OCI-LY1 (cell line): Measurements from ENCODE around the gene WDFY2.

ENCODE experiments used
- H2AFZ ChIP-seq: fragments of 200-600 bp; sonication (generic), shearing (Covaris generic); 2 replicates; pipeline ENCODE4 v1.6.0; 2014; ENCODE audit warnings: antibody characterized with exemption, mild to moderate bottlenecking, low read length
- H3F3A ChIP-seq: fragments of 200-600 bp; sonication (generic), shearing (Covaris generic); 2 replicates; pipeline ENCODE4 v1.6.0; 2014; ENCODE audit warnings: mild to moderate bottlenecking, antibody characterized with exemption, low read length, moderate library complexity; ENCODE audit not compliant: insufficient read depth
- H3K27ac ChIP-seq: fragments of 200-600 bp; sonication (generic); 2 replicates; pipeline ENCODE4 v1.5.1; 2014; ENCODE audit warnings: low read length, mixed run types, mild to moderate bottlenecking, low read depth; ENCODE audit not compliant: poor library complexity, severe bottlenecking
- H3K27me3 ChIP-seq: fragments of 200-600 bp; sonication (generic); 2 replicates; pipeline ENCODE4 v1.6.0; 2014; ENCODE audit warnings: antibody characterized with exemption, mild to moderate bottlenecking, low read length, moderate library complexity; ENCODE audit not compliant: insufficient read depth
- H3K36me3 ChIP-seq: fragments of 200-600 bp; sonication (generic); 2 replicates; pipeline ENCODE4 v1.6.1; 2014; ENCODE audit warnings: mild to moderate bottlenecking, antibody characterized with exemption, low read length, moderate library complexity, mixed read lengths; ENCODE audit not compliant: insufficient read depth
- H3K4me1 ChIP-seq: fragments of 200-600 bp; sonication (generic); 2 replicates; pipeline ENCODE4 v1.5.1; 2014; ENCODE audit warnings: mild to moderate bottlenecking, low read length, moderate library complexity; ENCODE audit not compliant: insufficient read depth, severe bottlenecking
- H3K4me2 ChIP-seq: fragments of 200-600 bp; sonication (generic), shearing (Covaris generic); 2 replicates; pipeline ENCODE4 v1.6.1; 2014; ENCODE audit warnings: low read length
- H3K4me3 ChIP-seq: fragments of 200-600 bp; sonication (generic); 2 replicates; pipeline ENCODE4 v1.5.1; 2014; ENCODE audit warnings: low read length, low read depth, mild to moderate bottlenecking, mixed read lengths; ENCODE audit not compliant: poor library complexity, severe bottlenecking
- H3K79me2 ChIP-seq: fragments of 200-600 bp; shearing (Covaris generic); 2 replicates; pipeline ENCODE4 v1.6.1; 2016; ENCODE audit warnings: mixed run types, low read length, mixed read lengths; ENCODE audit not compliant: insufficient read depth
- H3K9ac ChIP-seq: fragments of 200-600 bp; sonication (generic), shearing (Covaris generic); 2 replicates; pipeline ENCODE4 v1.6.1; 2014; ENCODE audit warnings: mild to moderate bottlenecking, low read length, mixed read lengths
- H3K9me2 ChIP-seq: fragments of 200-600 bp; sonication (generic), shearing (Covaris generic); 2 replicates; pipeline ENCODE4 v1.6.1; 2014; ENCODE audit warnings: low read depth, mild to moderate bottlenecking, low read length, mixed read lengths
- H3K9me3 ChIP-seq: fragments of 200-600 bp; shearing (Covaris generic); 2 replicates; pipeline ENCODE4 v1.6.1; 2014; ENCODE audit warnings: low read length, mixed read lengths
- H4K20me1 ChIP-seq: fragments of 200-600 bp; sonication (generic), shearing (Covaris generic); 2 replicates; pipeline ENCODE4 v1.6.0; 2016; ENCODE audit warnings: mild to moderate bottlenecking, low read length; ENCODE audit not compliant: insufficient read depth
- CTCF ChIP-seq: fragments of 200-600 bp; sonication (generic), shearing (Covaris generic); IDR thresholded peaks from 2 replicates; pipeline ENCODE4 v1.5.1; 2017; ENCODE audit warnings: mild to moderate bottlenecking, antibody characterized with exemption, low read length, moderate library complexity, mixed read lengths
- EZH2 ChIP-seq: fragments of 200-600 bp; sonication (generic), shearing (Covaris generic); IDR thresholded peaks from 2 replicates; pipeline ENCODE4 v1.8.0; 2017; ENCODE audit warnings: borderline replicate concordance, mixed run types, mild to moderate bottlenecking, antibody characterized with exemption, low read length, moderate library complexity, mixed read lengths

Gene WDFY2

DNA sequence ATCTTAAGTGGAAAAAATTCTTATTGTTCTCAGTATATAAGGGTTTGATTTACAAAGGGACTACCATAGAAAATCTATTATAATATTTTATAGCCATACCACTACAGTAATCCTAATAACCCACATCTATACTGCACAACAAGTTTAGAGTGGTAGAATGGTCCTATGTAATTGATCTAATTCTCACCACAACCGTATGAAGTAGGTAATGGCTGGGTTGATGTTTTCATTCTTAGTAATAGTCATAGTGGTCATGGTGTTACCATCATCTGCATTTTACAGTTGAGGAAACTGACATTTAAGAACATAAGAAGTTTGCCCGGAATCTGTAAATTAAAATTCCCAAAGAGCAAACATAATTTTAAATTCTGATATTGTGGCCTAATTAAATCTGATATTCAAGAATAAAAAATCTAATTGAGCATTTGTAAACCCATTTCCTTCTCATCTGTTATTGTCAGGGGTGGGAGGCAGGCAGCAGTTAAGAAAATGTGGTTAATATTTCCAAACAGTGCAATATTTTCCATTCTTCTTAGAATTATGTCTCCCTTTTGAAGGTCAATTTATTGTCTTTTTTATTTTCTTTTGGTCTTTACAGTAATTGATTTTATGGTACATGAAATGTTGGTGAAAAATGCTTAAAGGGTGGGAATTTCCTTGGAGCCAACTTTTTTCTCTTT is 154.1 kb downstream of the WDFY2 start:
- TF ChIP-seq CTCF = no peak
- TF ChIP-seq EZH2 = no peak
- no peaks in the 10 kb centered on the region for H3K27me3 ChIP-seq
- H3K79me2 ChIP-seq = no peaks in the 10 kb centered on the region
- H3K27ac ChIP-seq = no peak overlapping the region
- no peak overlapping the region for H3K4me2 ChIP-seq
- no peaks in the 10 kb centered on the region for H3K9me3 ChIP-seq
- no peaks in the 10 kb centered on the region for H3F3A ChIP-seq
- H3K4me3 ChIP-seq = no peak overlapping the region
- H3K36me3 ChIP-seq = no peaks in the 10 kb centered on the region
- no peak overlapping the region for H2AFZ ChIP-seq
- no peak overlapping the region for H3K9ac ChIP-seq
- no peaks in the 10 kb centered on the region for H3K9me2 ChIP-seq
- no peaks in the 10 kb centered on the region for H4K20me1 ChIP-seq
- no peaks in the 10 kb centered on the region for H3K4me1 ChIP-seq

DNA sequence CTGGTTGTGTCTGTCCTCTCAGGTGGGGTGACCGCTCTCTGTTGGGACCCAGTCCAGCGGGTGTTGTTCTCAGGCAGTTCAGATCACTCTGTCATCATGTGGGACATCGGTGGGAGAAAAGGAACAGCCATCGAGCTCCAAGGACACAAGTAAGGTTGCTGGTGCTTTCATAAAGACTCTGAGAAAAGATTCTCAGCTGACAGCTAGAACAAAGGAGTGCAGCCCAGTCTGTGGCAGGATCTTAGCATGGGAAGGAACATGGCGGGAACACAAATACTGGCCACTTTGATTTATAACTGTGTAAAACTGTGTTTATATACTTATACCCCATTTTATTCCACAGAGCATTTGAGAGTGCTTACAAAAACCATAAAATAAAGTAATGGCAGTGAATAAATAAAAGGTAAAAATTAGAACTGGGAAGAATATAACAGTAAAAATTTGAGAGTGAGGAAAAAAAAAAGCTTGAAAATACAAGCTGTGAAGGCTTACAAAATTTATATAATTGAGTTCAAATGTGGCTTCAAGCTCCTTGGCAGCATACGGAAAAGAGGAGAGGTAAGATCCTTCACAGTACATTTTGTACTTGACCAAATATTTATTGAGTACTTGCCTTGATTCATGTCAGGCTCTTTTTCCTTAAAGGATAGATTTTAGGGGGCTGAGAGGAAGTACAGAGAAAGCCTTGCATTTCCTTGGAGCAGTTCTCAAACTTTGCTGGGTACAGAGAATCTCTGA is 154.9 kb downstream of the WDFY2 start:
- H3K9ac ChIP-seq = no peak overlapping the region
- H3K36me3 ChIP-seq = no peaks in the 10 kb centered on the region
- no peaks in the 10 kb centered on the region for H4K20me1 ChIP-seq
- H3K9me3 ChIP-seq = no peaks in the 10 kb centered on the region
- no peak overlapping the region for H3K4me3 ChIP-seq
- no peaks in the 10 kb centered on the region for H3K27me3 ChIP-seq
- no peaks in the 10 kb centered on the region for H3F3A ChIP-seq
- TF ChIP-seq CTCF (no peak), EZH2 (no peak)
- H3K27ac ChIP-seq = no peak overlapping the region
- H3K4me2 ChIP-seq = no peak overlapping the region
- no peak overlapping the region for H2AFZ ChIP-seq
- no peaks in the 10 kb centered on the region for H3K79me2 ChIP-seq
- H3K4me1 ChIP-seq = no peaks in the 10 kb centered on the region
- H3K9me2 ChIP-seq = no peaks in the 10 kb centered on the region

- Histone ChIP-seq H2AFZ (no peak overlapping the region), H3K36me3 (no peaks in the 10 kb centered on the region), H3K4me3 (no peak overlapping the region), H3K9me2 (no peaks in the 10 kb centered on the region), H3K4me1 (no peaks in the 10 kb centered on the region), H4K20me1 (no peaks in the 10 kb centered on the region), H3K9ac (no peak overlapping the region), H3F3A (no peaks in the 10 kb centered on the region), H3K27me3 (no peaks in the 10 kb centered on the region), H3K79me2 (no peaks in the 10 kb centered on the region), H3K4me2 (no peak overlapping the region), H3K9me3 (no peaks in the 10 kb centered on the region), H3K27ac (no peak overlapping the region)
- TF ChIP-seq CTCF (no peak), EZH2 (no peak)
Measured at GRCh38 chr13:51740698-51741097, 156.4 kb downstream of the WDFY2 start.
